Thoracic aorta (tissue), 2 donors: Measurements from ENCODE around the gene SSTR1. TPM values are rescaled to one million over a fixed set of nuclear protein-coding genes. Genes with fewer than 3 reads are reported as not detected.

ENCODE experiments used
- ATAC-seq: fragments of 150-250 bp; one replicate; pipeline ENCODE4 v1.8.0; 2017; ENCODE audit warnings: low read depth; ENCODE audit not compliant: insufficient number of reproducible peaks, low FRiP score
- DNase-seq: peaks from one replicate; pipeline ENCODE4 v3.0.0-alpha.2; 2020; ENCODE audit warnings: low spot score
- H3K27ac ChIP-seq, 2 donors: fragments of 200-600 bp; sonication (generic); 1 replicate in 1 of 2; 2 replicates in 1 of 2; pipeline ENCODE4 v1.5.1; 2016; ENCODE audit warnings: mild to moderate bottlenecking in 2 of 2, moderate library complexity in 2 of 2
- H3K27me3 ChIP-seq: fragments of 200-600 bp; sonication (generic); replicated peaks from 2 replicates; pipeline ENCODE4 v1.6.0; 2016; ENCODE audit warnings: mild to moderate bottlenecking; ENCODE audit not compliant: insufficient read depth
- H3K36me3 ChIP-seq: fragments of 200-600 bp; sonication (generic); one replicate; pipeline ENCODE4 v1.5.1; 2016
- H3K4me1 ChIP-seq, 2 donors: fragments of 200-600 bp; sonication (generic); 1 replicate in 1 of 2; 2 replicates in 1 of 2; pipeline versions ENCODE4 v1.5.1 to v1.6.0; 2016; ENCODE audit warnings: low read depth in 2 of 2, mild to moderate bottlenecking in 1 of 2; ENCODE audit not compliant: control insufficient read depth in 1 of 2
- H3K4me3 ChIP-seq: fragments of 200-600 bp; sonication (generic); 2 replicates; pipeline ENCODE4 v1.5.1; 2016; ENCODE audit warnings: mild to moderate bottlenecking
- H3K9me3 ChIP-seq: fragments of 200-600 bp; sonication (generic); 2 replicates; pipeline ENCODE4 v1.5.1; 2016
- total RNA-seq, 2 donors: library from RNA; depleted of rRNA; stranded (reverse); fragments of >200 nt; gene quantifications; one replicate each; pipeline versions ENCODE4 v1.1.0 to v1.2.3, GENCODE V29; 2016
- TF ChIP-seq, protein P1 (sequence below): fragments of 200-600 bp; sonication (generic); IDR thresholded peaks from one replicate; pipeline ENCODE4 v1.5.1; 2019; ENCODE audit warnings: antibody characterized with exemption

SSTR1 gene
- total RNA-seq, 2 donors from 2014 or later, result 0.85 to 0.95 TPM

DNA sequence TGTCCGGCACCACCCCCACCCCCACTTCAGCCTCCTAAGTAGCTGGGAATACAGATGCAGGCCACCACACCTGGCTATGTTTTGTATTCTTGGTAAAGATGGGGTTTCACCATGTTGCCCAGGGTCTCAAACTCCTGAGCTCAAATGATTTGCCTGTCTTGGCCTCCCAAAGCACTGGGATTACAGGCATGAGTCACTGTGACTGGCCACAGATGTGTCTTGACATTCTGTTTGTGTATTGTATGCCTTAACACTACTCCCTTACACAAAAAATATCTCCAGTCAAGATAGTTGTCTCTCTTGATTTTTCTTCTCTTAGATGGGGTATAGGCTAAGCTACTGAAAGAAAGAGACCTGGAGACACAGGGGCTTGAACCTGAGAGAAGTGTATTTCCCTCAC, 30.6 kb downstream of the SSTR1 start:
- Histone ChIP-seq H3K27me3 (no peaks in the 10 kb centered on the region), H3K4me1 (no peaks in the 10 kb centered on the region), H3K4me3 (no peak overlapping the region), H3K36me3 (no peaks in the 10 kb centered on the region), H3K9me3 (no peaks in the 10 kb centered on the region), H3K27ac (no peak overlapping the region)
- ATAC-seq, result no peak
- no peak for DNase-seq
- TF ChIP-seq, protein P1, sequence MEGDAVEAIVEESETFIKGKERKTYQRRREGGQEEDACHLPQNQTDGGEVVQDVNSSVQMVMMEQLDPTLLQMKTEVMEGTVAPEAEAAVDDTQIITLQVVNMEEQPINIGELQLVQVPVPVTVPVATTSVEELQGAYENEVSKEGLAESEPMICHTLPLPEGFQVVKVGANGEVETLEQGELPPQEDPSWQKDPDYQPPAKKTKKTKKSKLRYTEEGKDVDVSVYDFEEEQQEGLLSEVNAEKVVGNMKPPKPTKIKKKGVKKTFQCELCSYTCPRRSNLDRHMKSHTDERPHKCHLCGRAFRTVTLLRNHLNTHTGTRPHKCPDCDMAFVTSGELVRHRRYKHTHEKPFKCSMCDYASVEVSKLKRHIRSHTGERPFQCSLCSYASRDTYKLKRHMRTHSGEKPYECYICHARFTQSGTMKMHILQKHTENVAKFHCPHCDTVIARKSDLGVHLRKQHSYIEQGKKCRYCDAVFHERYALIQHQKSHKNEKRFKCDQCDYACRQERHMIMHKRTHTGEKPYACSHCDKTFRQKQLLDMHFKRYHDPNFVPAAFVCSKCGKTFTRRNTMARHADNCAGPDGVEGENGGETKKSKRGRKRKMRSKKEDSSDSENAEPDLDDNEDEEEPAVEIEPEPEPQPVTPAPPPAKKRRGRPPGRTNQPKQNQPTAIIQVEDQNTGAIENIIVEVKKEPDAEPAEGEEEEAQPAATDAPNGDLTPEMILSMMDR, result no peak

GRCh38 chr14:38238878-38239277, 31.2 kb downstream of the SSTR1 start:
- Histone ChIP-seq H3K9me3 (no peaks in the 10 kb centered on the region), H3K27me3 (no peaks in the 10 kb centered on the region), H3K4me3 (no peak overlapping the region), H3K27ac (no peak overlapping the region), H3K36me3 (no peaks in the 10 kb centered on the region), H3K4me1 (no peaks in the 10 kb centered on the region)
- ATAC-seq, result no peak
- TF ChIP-seq, protein P1, result no peak
- no peak for DNase-seq

- no peak for ATAC-seq
- Histone ChIP-seq H3K27me3 (no peaks in the 10 kb centered on the region), H3K4me3 (no peak overlapping the region), H3K4me1 (no peaks in the 10 kb centered on the region), H3K9me3 (no peaks in the 10 kb centered on the region), H3K27ac (no peak overlapping the region), H3K36me3 (no peaks in the 10 kb centered on the region)
- DNase-seq, result no peak
- TF ChIP-seq, protein P1, result no peak
These were observed 36.1 kb downstream of the SSTR1 start for GRCh38 chr14:38243696-38244240.

DNA sequence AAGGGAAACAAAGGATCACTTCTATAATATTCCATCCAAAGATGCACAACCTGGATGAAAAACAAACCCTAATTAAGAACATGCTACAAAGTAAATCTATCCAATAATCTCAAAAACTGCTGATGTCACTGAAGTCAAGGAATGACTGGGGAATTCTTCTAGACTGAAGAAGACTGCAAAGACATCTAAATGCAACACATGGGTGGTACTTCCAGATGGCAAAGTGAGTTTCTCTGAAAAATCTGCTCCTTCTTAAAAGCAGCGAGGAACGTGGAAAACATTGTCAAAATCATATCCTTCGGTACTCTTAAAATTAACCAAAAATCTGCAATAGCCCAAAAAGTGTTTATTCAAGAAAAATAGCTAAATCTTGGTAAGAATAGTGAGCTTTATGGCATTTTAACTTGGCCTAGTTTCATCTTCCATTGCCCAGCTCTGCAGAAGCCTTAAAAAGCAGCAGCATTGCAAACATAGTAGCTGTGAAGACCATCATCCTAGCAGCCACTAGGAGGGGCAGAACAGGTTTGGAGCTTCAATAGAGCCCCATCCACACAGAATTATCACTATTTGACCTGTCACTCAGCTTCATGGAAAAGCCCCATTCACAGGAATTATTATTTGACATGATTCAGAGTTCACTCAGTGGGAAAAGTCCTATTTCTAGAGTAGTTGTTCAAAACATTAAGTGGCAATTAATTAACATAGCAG, 40.8 kb downstream of the SSTR1 start:
- Histone ChIP-seq H3K4me1 (no peaks in the 10 kb centered on the region), H3K27ac (no peak overlapping the region), H3K4me3 (no peak overlapping the region), H3K9me3 (no peaks in the 10 kb centered on the region), H3K36me3 (no peaks in the 10 kb centered on the region), H3K27me3 (no peaks in the 10 kb centered on the region)
- DNase-seq, result no peak
- TF ChIP-seq, protein P1, result no peak
- ATAC-seq, result no peak

DNA sequence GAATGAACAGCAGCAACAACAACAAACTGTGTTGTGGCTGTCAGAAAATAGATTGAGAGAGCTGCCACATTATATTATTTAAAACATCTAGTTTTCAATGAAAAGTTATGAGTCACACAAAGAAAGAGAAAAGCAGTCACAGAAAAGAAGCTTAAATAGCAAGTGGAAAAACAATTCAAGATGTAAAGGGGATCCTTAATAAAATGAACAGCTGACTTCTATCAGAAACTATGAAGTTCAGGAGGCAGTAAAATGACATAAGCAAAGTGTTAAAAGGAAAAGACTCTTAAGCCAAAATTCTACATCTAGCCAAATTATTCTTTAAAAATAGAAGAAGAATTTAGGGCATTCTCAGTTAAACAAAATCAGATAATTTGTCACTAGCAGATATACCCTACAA, 42.6 kb downstream of the SSTR1 start:
- no peaks in the 10 kb centered on the region for H3K4me1 ChIP-seq
- DNase-seq, result no peak
- no peaks in the 10 kb centered on the region for H3K9me3 ChIP-seq
- TF ChIP-seq, protein P1, result no peak
- no peaks in the 10 kb centered on the region for H3K36me3 ChIP-seq
- no peak overlapping the region for H3K4me3 ChIP-seq
- no peaks in the 10 kb centered on the region for H3K27me3 ChIP-seq
- ATAC-seq, result no peak
- H3K27ac ChIP-seq, result no peak overlapping the region
